CD4-positive, alpha-beta T cell treated with Interleukin-4 for 1 hour (primary cell): ENCODE data around the gene CBR1.
"Not testable (repeated sequence)": the region's sequence is repeated elsewhere in the genome, so short reads cannot be mapped to it uniquely, and the experiment has no call there.

Experiments used
- DNase-seq, 2 donors: peaks; one replicate each; pipeline ENCODE4 v3.0.0-alpha.2; 2020 to 2022

The CBR1 gene

GRCh38 chr21:36082237-36082664 lies 12.4 kb downstream of the CBR1 start:
- no peak for DNase-seq

GRCh38 chr21:36087362-36088138 lies 17.7 kb downstream of the CBR1 start:
- no peak for DNase-seq

- DNase-seq: no peak
Observed at GRCh38 chr21:36089946-36090345, 20.1 kb downstream of the CBR1 start.

- DNase-seq: no peak
Observed at GRCh38 chr21:36092681-36093080, 22.9 kb downstream of the CBR1 start.

- no peak for DNase-seq
Observed at GRCh38 chr21:36093512-36093911, 23.7 kb downstream of the CBR1 start.

GRCh38 chr21:36096398-36097290 lies 26.8 kb downstream of the CBR1 start:
- DNase-seq: no peak

- DNase-seq: no peak
Observed at GRCh38 chr21:36097427-36098181, 27.8 kb downstream of the CBR1 start.

- no peak for DNase-seq
Observed at GRCh38 chr21:36098182-36098532, 28.3 kb downstream of the CBR1 start.

GRCh38 chr21:36099000-36099399 lies 29.2 kb downstream of the CBR1 start:
- DNase-seq: no peak

GRCh38 chr21:36099695-36100211 lies 29.9 kb downstream of the CBR1 start:
- DNase-seq: not testable (repeated sequence)

- no peak for DNase-seq
Observed at GRCh38 chr21:36100971-36101641, 31.3 kb downstream of the CBR1 start.

- no peak for DNase-seq
Observed at GRCh38 chr21:36103434-36103833, 33.6 kb downstream of the CBR1 start.

- DNase-seq: peak; percentile 45 to 47
Observed at GRCh38 chr21:36104317-36105300, 34.8 kb downstream of the CBR1 start.

- DNase-seq: no peak
Observed at GRCh38 chr21:36105327-36105842, 35.6 kb downstream of the CBR1 start.

- no peak for DNase-seq
Observed at GRCh38 chr21:36109868-36110267, 40.0 kb downstream of the CBR1 start.

GRCh38 chr21:36111238-36111637 lies 41.4 kb downstream of the CBR1 start:
- DNase-seq: no peak

- DNase-seq: peak in 1 of 2 donors; percentile 73
Observed at GRCh38 chr21:36113647-36114428, 44.0 kb downstream of the CBR1 start.

- DNase-seq: no peak
Observed at GRCh38 chr21:36115138-36115730, 45.4 kb downstream of the CBR1 start.

- DNase-seq: no peak
Observed at GRCh38 chr21:36117286-36117741, 47.5 kb downstream of the CBR1 start.
